MM.1S (cell line): ENCODE results near the gene RFTN1.

ENCODE experiments used
- DNase-seq: peaks from one replicate; pipeline ENCODE4 v3.0.0-alpha.2; 2015
- H2AFZ ChIP-seq: fragments of 300-600 bp; sonication (generic); 2 replicates; pipeline ENCODE4 v1.6.0; 2016; ENCODE audit warnings: antibody characterized with exemption, low read length
- H3F3A ChIP-seq: fragments of 300-600 bp; sonication (generic); 2 replicates; pipeline ENCODE4 v1.6.1; 2016; ENCODE audit warnings: mild to moderate bottlenecking, antibody characterized with exemption, low read length, moderate library complexity, mixed read lengths; ENCODE audit not compliant: insufficient read depth
- H3K27ac ChIP-seq: fragments of 300-600 bp; sonication (generic); 2 replicates; pipeline ENCODE4 v1.5.1; 2016; ENCODE audit warnings: mild to moderate bottlenecking, low read length
- H3K27me3 ChIP-seq: fragments of 300-600 bp; sonication (generic); replicated peaks from 2 replicates; pipeline ENCODE4 v1.6.0; 2016; ENCODE audit warnings: low read length; ENCODE audit not compliant: insufficient read depth
- H3K36me3 ChIP-seq: fragments of 300-600 bp; sonication (generic); replicated peaks from 2 replicates; pipeline ENCODE4 v1.6.1; 2016; ENCODE audit warnings: mild to moderate bottlenecking, low read length, mixed read lengths; ENCODE audit not compliant: insufficient read depth
- H3K4me1 ChIP-seq: fragments of 300-600 bp; sonication (generic); 2 replicates; pipeline ENCODE4 v1.6.1; 2016; ENCODE audit warnings: low read length, mixed read lengths
- H3K4me2 ChIP-seq: fragments of 300-600 bp; sonication (generic); 2 replicates; pipeline ENCODE4 v1.6.0; 2016; ENCODE audit warnings: low read depth, low read length
- H3K4me3 ChIP-seq: fragments of 300-600 bp; sonication (generic); 2 replicates; pipeline ENCODE4 v1.5.1; 2016; ENCODE audit warnings: low read length, mixed read lengths
- H3K79me2 ChIP-seq: fragments of 300-600 bp; sonication (generic); 2 replicates; pipeline ENCODE4 v1.6.1; 2016; ENCODE audit warnings: mixed run types, low read length, mixed read lengths
- H3K9ac ChIP-seq: fragments of 300-600 bp; sonication (generic); 2 replicates; pipeline ENCODE4 v1.6.1; 2016; ENCODE audit warnings: low read length, mixed read lengths
- H3K9me2 ChIP-seq: fragments of 300-600 bp; sonication (generic); replicated peaks from 2 replicates; pipeline ENCODE4 v1.6.1; 2016; ENCODE audit warnings: mild to moderate bottlenecking, low read length, mixed read lengths; ENCODE audit not compliant: insufficient read depth
- H3K9me3 ChIP-seq: fragments of 300-600 bp; sonication (generic); replicated peaks from 2 replicates; pipeline ENCODE4 v1.6.1; 2016; ENCODE audit warnings: mild to moderate bottlenecking, low read length, mixed read lengths; ENCODE audit not compliant: insufficient read depth
- H4K20me1 ChIP-seq: fragments of 300-600 bp; sonication (generic); 2 replicates; pipeline ENCODE4 v1.6.1; 2016; ENCODE audit warnings: mild to moderate bottlenecking, low read length, moderate library complexity, mixed read lengths; ENCODE audit not compliant: insufficient read depth
- EZH2 ChIP-seq: fragments of 300-600 bp; sonication (generic); optimal IDR thresholded peaks from 2 replicates; pipeline ENCODE3; 2017; ENCODE audit warnings: low read depth, mild to moderate bottlenecking, antibody characterized with exemption, low read length, mixed read lengths
- EZH2phosphoT487 ChIP-seq: fragments of 300-600 bp; sonication (generic); IDR thresholded peaks from 2 replicates; pipeline ENCODE4 v1.6.1; 2018; ENCODE audit warnings: antibody characterized with exemption, low read length
- TF ChIP-seq, protein P1 (sequence below): fragments of 300-600 bp; sonication (generic); IDR thresholded peaks from 2 replicates; pipeline ENCODE4 v1.5.1; 2016; ENCODE audit warnings: antibody characterized with exemption, low read length, mixed read lengths

RFTN1 gene

DNA sequence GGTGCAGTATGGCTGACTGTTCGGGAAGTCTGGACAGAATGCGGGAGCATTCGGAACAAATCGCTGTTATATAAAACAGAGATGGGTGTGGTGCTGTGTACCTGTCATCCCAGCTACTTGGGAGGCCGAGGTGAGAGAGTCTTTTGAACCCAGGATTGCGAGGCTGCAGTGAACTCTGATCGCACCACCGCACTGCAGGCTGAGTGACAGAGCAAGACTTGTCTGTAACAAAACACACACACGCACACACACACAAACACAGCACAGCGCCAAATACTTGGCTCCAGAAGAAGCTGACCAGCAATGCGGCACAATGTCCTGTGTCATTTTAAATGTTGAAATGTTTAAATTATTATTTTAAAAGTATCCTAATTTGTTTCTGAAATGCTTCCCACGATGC lies 12.6 kb downstream of the RFTN1 start:
- no peaks in the 10 kb centered on the region for H3K27me3 ChIP-seq
- H3K79me2 ChIP-seq = no peaks in the 10 kb centered on the region
- no peaks in the 10 kb centered on the region for H4K20me1 ChIP-seq
- no peak overlapping the region for H3K27ac ChIP-seq
- no peak overlapping the region for H3K4me2 ChIP-seq
- no peak overlapping the region for H3K9ac ChIP-seq
- H3K9me3 ChIP-seq = no peaks in the 10 kb centered on the region
- H3K36me3 ChIP-seq = no peaks in the 10 kb centered on the region
- 0 out of 2 replicates have a peak, but pooled peaks cover 4% of the 10 kb centered on the region for H3K4me1 ChIP-seq
- no peaks in the 10 kb centered on the region for H3F3A ChIP-seq
- TF ChIP-seq EZH2 = no peak
- TF ChIP-seq EZH2phosphoT487 = no peak
- TF ChIP-seq, protein P1, sequence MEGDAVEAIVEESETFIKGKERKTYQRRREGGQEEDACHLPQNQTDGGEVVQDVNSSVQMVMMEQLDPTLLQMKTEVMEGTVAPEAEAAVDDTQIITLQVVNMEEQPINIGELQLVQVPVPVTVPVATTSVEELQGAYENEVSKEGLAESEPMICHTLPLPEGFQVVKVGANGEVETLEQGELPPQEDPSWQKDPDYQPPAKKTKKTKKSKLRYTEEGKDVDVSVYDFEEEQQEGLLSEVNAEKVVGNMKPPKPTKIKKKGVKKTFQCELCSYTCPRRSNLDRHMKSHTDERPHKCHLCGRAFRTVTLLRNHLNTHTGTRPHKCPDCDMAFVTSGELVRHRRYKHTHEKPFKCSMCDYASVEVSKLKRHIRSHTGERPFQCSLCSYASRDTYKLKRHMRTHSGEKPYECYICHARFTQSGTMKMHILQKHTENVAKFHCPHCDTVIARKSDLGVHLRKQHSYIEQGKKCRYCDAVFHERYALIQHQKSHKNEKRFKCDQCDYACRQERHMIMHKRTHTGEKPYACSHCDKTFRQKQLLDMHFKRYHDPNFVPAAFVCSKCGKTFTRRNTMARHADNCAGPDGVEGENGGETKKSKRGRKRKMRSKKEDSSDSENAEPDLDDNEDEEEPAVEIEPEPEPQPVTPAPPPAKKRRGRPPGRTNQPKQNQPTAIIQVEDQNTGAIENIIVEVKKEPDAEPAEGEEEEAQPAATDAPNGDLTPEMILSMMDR = no peak
- H3K4me3 ChIP-seq = no peak overlapping the region
- no peak overlapping the region for H2AFZ ChIP-seq
- no peak for DNase-seq
- no peaks in the 10 kb centered on the region for H3K9me2 ChIP-seq

DNA sequence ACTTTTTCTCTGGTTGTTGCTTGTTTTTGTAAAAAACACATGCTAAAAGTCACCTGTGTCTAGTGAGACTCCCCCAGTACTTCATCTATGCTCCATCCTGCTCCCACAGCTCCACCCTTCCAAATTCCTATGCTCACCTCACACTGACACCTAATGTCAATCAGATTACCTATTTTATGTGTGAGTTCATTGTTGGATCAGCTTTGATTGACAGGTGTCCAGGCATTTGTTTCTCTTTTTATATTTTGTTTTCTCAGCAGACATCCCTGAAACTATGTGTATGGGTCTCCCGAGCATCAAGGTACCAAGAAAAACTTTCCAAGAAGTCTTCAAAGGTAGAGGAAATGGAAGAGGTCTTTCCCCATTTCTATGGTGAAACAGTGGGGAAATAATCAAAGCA lies 13.4 kb downstream of the RFTN1 start:
- no peaks in the 10 kb centered on the region for H3K9me2 ChIP-seq
- no peaks in the 10 kb centered on the region for H4K20me1 ChIP-seq
- no peaks in the 10 kb centered on the region for H3F3A ChIP-seq
- H3K4me2 ChIP-seq = no peak overlapping the region
- H3K9me3 ChIP-seq = no peaks in the 10 kb centered on the region
- no peaks in the 10 kb centered on the region for H3K36me3 ChIP-seq
- no peak overlapping the region for H3K4me3 ChIP-seq
- no peaks in the 10 kb centered on the region for H3K27me3 ChIP-seq
- TF ChIP-seq, protein P1 = no peak
- TF ChIP-seq EZH2phosphoT487 (no peak), EZH2 (no peak)
- H3K4me1 ChIP-seq = 0 out of 2 replicates have a peak, but pooled peaks cover 4% of the 10 kb centered on the region
- no peaks in the 10 kb centered on the region for H3K79me2 ChIP-seq
- no peak overlapping the region for H2AFZ ChIP-seq
- H3K27ac ChIP-seq = no peak overlapping the region
- DNase-seq = no peak
- H3K9ac ChIP-seq = no peak overlapping the region

DNA sequence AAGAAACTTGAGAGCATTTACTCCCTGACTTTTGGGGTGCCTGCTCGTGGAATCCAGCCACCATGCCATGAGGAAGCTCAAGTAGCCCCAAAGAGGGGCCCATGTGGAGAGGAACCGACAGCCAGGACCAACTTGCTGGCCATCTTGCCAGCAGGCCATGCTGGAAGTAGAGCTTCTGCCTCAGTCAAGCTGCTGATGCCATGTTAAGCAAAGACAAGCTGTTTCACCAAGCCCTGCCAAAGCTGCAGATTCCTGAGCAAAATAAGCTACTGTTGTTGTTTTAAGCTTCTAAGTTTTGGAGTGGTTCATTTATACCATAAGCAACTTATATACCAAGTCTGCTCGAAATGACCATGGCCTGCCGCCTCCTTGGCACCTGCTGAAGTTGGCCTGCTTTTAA lies 14.1 kb downstream of the RFTN1 start:
- TF ChIP-seq EZH2 (no peak), EZH2phosphoT487 (no peak)
- TF ChIP-seq, protein P1 = no peak
- Histone ChIP-seq H3K36me3 (no peaks in the 10 kb centered on the region), H3K9ac (no peak overlapping the region), H3K79me2 (no peaks in the 10 kb centered on the region), H3K9me2 (no peaks in the 10 kb centered on the region), H4K20me1 (no peaks in the 10 kb centered on the region), H3K4me2 (no peak overlapping the region), H3K27ac (no peak overlapping the region), H3K27me3 (no peaks in the 10 kb centered on the region), H3K4me1 (0 out of 2 replicates have a peak, but pooled peaks cover 3% of the 10 kb centered on the region), H3K4me3 (no peak overlapping the region), H3F3A (no peaks in the 10 kb centered on the region), H2AFZ (no peak overlapping the region), H3K9me3 (no peaks in the 10 kb centered on the region)
- DNase-seq = no peak
